Measurements from ENCODE around the gene GRB2. TPM values are rescaled to one million over a fixed set of nuclear protein-coding genes. Genes with fewer than 3 reads are reported as not detected.

Gene GRB2
- total RNA-seq, 3 donors from 2014 or later = 97.8 to 116 (median 102) TPM

DNA sequence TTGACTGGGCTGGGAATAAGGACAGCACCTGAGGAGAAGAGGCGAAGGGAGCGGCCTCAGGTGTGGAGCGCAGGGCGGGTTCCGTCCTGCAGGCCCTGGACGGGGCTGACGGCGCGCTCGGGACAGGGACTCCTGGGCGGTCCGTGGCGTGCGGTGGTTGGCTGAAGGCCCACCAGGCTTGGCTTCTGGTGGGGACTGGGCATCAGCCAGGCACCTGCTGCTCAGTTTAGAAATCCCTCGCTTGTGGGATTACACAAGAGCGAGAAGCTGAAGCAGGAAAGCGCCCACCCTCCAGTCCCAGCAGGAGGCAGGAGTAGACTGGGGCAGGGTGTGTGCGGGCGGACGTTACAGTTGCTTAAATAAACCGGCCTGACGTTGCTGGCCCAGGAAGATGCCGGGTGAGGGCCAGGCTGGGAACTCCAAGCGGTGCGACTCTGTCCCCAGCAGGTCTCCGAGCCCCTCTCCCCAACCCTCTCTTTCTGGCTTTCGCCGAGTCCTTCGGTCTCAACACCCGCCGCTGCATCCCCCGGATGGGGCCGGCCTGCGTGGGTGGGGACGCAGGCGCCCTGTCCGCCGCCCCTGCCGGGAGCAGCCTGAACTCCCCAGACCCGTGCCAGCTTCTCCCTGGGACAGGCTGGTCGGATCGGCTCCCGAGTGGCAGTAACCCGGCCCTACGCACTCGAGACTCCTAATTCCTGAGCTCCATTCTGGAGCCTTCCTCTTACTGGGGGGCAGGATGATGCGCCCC, 135.1 kb downstream of the GRB2 start:
- Histone ChIP-seq H3K4me3 (peak overlapping the region; percentile 59), H3K9me3 (no peaks in the 10 kb centered on the region), H3K36me3 (ENCODE audit: low read depth) (peaks cover 8% of the 10 kb centered on the region), H3K4me1 (ENCODE audit: low read depth) (peaks cover 22% of the 10 kb centered on the region)
- DNase-seq (peak; percentile 71 to 85 (median 80)), ATAC-seq (peak; percentile 65)
- intact Hi-C loops (cut with DNase I, micrococcal nuclease) = no loop called here
- TF ChIP-seq CTCF (IDR thresholded peaks at IDR 0.05) = no peak

DNA sequence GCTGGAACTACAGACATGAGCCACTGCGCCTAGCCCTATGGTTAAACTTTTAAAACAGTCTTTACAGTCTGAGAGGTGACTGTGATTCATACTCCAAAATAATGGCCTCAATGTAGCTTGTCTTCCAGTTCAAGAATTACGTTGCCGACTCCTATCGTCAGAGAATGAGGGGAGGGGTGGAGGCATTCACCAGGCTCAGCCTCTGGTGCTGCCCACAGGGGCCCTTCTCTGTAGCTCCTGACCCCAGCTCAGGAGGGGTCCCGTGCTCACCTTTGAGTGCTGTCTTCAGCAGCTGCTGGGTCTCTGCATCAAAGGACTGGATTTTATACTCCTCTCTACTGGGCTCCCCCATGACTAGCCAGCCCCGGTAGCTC, 135.6 kb downstream of the GRB2 start:
- Histone ChIP-seq H3K4me1 (ENCODE audit: low read depth) (peaks cover 22% of the 10 kb centered on the region), H3K4me3 (no peak overlapping the region), H3K9me3 (no peaks in the 10 kb centered on the region), H3K36me3 (ENCODE audit: low read depth) (peaks cover 8% of the 10 kb centered on the region)
- DNase-seq = no peak
- ATAC-seq = no peak
- intact Hi-C loops (cut with DNase I, micrococcal nuclease) = no loop called here
- no peak for TF ChIP-seq CTCF (IDR thresholded peaks at IDR 0.05)

Small RNA genes lying within 50 kb of the gene (microRNA-seq; reads per million reads assigned to microRNA genes)
- gene MIR3678 = not detected

Other genes with a start within 250 kb of the GRB2 start
- 100 to 1,000 TPM; 218 to 304 (median 254) TPM for gene SUMO2, start 222.7 kb downstream of the GRB2 start, total RNA-seq
- gene NUP85, start 200.0 kb downstream of the GRB2 start, total RNA-seq = 10 to 100 TPM; 48.4 to 63.4 (median 62.2) TPM
- gene GGA3, start 144.1 kb downstream of the GRB2 start, total RNA-seq = 10 to 100 TPM; 45.3 to 54.8 (median 49.3) TPM
- gene MRPS7, start 143.8 kb downstream of the GRB2 start, total RNA-seq = 10 to 100 TPM; 46.4 to 64.8 (median 59.5) TPM
- 10 to 100 TPM; 17.3 to 21.4 (median 19.1) TPM for gene MIF4GD, start 134.4 kb downstream of the GRB2 start, total RNA-seq
- 10 to 100 TPM; 15.5 to 20.0 (median 15.6) TPM for gene SLC25A19, start 116.2 kb downstream of the GRB2 start, total RNA-seq
- 100 to 1,000 TPM in 2 of 3 donors, 10 to 100 TPM in 1; 73.5 to 114 (median 108) TPM for gene TMEM94, start 51.0 kb upstream of the GRB2 start, total RNA-seq
- 10 to 100 TPM; 27.8 to 44.5 (median 33.8) TPM for gene CASKIN2, start 109.9 kb upstream of the GRB2 start, total RNA-seq
- gene TSEN54, start 110.8 kb upstream of the GRB2 start, total RNA-seq = 10 to 100 TPM; 26.3 to 38.0 (median 28.7) TPM
- gene LLGL2, start 120.0 kb upstream of the GRB2 start, total RNA-seq = 100 to 1,000 TPM; 269 to 590 (median 405) TPM
- 1,000 to 10,000 TPM in 1 of 3 donors, 100 to 1,000 TPM in 2; 591 to 1,071 (median 660) TPM for gene MYO15B, start 182.1 kb upstream of the GRB2 start, total RNA-seq
- gene SMIM5, start 227.8 kb upstream of the GRB2 start, total RNA-seq = 10 to 100 TPM; 20.7 to 41.6 (median 27.5) TPM

All from mucosa of descending colon (tissue), 3 donors.